ENCODE measurements around the gene TEX48. TPM values are rescaled to one million over a fixed set of nuclear protein-coding genes. Genes with fewer than 3 reads are reported as not detected.

Gene TEX48
- total and polyA plus RNA-seq, 7 experiments from 2014 or later, result 0.85 TPM; not detected in 6

DNA sequence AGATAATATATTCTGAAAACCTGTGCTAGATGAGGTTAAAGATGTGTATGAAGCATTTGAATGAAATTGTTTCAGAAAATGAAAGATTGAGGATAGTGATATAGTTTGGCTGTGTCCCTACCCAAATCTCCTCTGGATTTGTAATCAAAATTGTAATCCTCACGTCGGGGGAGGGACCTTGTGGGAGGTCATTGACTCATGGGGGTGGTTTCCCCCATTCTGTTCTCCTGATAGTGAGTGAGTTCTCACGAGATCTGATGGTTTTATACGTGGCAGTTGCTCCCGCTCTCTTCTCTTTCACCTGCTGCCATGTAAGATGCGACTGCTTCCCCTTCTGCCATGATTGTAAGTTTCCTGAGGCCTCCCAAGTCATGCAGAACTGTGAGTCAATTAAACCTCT lies 2.0 kb upstream of the TEX48 start:
- Mint-ChIP-seq H3K36me3 (peaks cover 0 to 37% (median 0%) of the 10 kb centered on the region in 5 donors), H3K9me3 (peaks cover 0 to 17% (median 0%) of the 10 kb centered on the region in 11 donors), H3K27ac (peak overlapping the region in 1 of 9 donors; percentile 11), H3K27me3 (peaks cover 0 to 4% (median 0%) of the 10 kb centered on the region in 5 donors), H3K4me3 (no peak overlapping the region), H3K4me1 (peaks cover 0 to 62% (median 7%) of the 10 kb centered on the region in 7 donors)
- Histone ChIP-seq H3K4me1 (ENCODE audit: control insufficient read depth in 2 of 2, insufficient read depth in 2 of 2, low read length in 2 of 2) (peaks cover 5 to 11% of the 10 kb centered on the region in 2 donors), H3K9me3 (ENCODE audit: control insufficient read depth in 2 of 3, low read length in 3 of 3) (no peaks in the 10 kb centered on the region), H3K27ac (ENCODE audit: low read depth, low read length) (no peak overlapping the region), H3K36me3 (ENCODE audit: control insufficient read depth in 2 of 3, insufficient read depth in 3 of 3, low read length in 3 of 3) (no peaks in the 10 kb centered on the region), H3K4me3 (ENCODE audit: low read length) (no peak overlapping the region), H3K27me3 (ENCODE audit: control insufficient read depth in 2 of 2, insufficient read depth in 2 of 2, low read length in 2 of 2) (no peaks in the 10 kb centered on the region)
- intact Hi-C loops (cut with micrococcal nuclease), result loop anchor here (5.0 kb wide), 2 partner anchors 123 to 1978 kb away; partner anchors contain the start of gene TNFSF15 (in 1 of the 2)
- ATAC-seq (no peak), DNase-seq (no peak)
- CTCF ChIA-PET, result interaction anchor here (1.3 to 5.0 kb wide), 5 partner anchors 10 to 330 kb away, joined by 3 to 40 read pairs (median 18); no protein-coding TSS in a partner anchor
- POLR2A ChIA-PET, result no interaction called here

GRCh38 chr9:114682846-114683245 lies 854 bp upstream of the TEX48 start:
- POLR2A ChIA-PET, result no interaction called here
- Histone ChIP-seq H3K36me3 (ENCODE audit: control insufficient read depth in 2 of 3, insufficient read depth in 3 of 3, low read length in 3 of 3) (no peaks in the 10 kb centered on the region), H3K27ac (ENCODE audit: low read depth, low read length) (no peak overlapping the region), H3K4me3 (ENCODE audit: low read length) (no peak overlapping the region), H3K9me3 (ENCODE audit: control insufficient read depth in 2 of 3, low read length in 3 of 3) (no peaks in the 10 kb centered on the region), H3K27me3 (ENCODE audit: control insufficient read depth in 2 of 2, insufficient read depth in 2 of 2, low read length in 2 of 2) (peaks cover 0 to 2% of the 10 kb centered on the region in 2 donors), H3K4me1 (ENCODE audit: control insufficient read depth in 2 of 2, insufficient read depth in 2 of 2, low read length in 2 of 2) (peaks cover 5 to 11% of the 10 kb centered on the region in 2 donors)
- no peak overlapping the region for H3K4me3 Mint-ChIP-seq
- peaks cover 0 to 8% (median 0%) of the 10 kb centered on the region in 11 donors for H3K9me3 Mint-ChIP-seq
- DNase-seq (no peak), ATAC-seq (no peak)
- H3K4me1 Mint-ChIP-seq, result peaks cover 0 to 59% (median 7%) of the 10 kb centered on the region in 7 donors
- CTCF ChIA-PET, result interaction anchor here (0.7 to 5.0 kb wide), 8 partner anchors 11 to 332 kb away, joined by 3 to 40 read pairs (median 6); no protein-coding TSS in a partner anchor
- no peak overlapping the region for H3K27ac Mint-ChIP-seq
- H3K27me3 Mint-ChIP-seq, result peaks cover 0 to 9% (median 5%) of the 10 kb centered on the region in 5 donors
- H3K36me3 Mint-ChIP-seq, result peaks cover 0 to 25% (median 0%) of the 10 kb centered on the region in 5 donors
- intact Hi-C loops (cut with micrococcal nuclease), result loop anchor here (1.0 to 5.0 kb wide), 10 partner anchors 8 to 1979 kb away; partner anchors contain the start of genes TNFSF15 (in 1 of the 2) and TNFSF8 (in 1 of the 2)

DNA sequence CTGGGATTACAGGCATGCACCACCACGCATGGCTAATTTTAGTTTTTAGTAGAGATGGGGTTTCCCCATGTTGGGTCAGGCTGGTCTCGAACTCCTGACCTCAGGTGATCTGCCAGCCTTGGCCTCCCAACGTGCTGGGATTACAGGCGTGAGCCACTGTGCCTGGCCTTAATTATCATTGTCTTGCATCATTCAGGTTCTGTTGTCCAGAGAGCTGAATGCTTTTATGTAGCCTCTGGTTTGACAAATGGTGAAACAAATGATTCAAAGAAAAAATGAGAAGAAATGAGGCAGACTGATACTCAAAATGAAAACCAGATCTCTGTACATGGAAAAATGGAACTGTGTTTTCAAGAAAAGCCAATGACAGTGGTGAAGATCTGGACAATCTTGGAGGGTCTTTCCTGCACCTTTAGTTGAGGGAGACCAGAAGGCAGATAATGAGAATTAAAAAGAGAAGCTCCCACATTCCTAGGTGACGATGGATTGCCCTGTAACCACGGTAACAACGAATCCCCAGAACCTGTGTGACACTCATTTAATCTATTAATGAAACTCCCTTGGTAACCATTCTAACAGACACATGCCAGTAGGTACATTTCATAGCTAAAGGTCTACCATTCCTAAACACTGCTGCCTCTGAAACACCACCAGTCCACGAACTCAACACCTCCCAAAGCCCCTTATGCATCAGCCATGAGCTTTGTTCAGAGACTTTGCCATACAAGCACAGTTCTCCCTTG lies 1.6 kb downstream of the TEX48 start:
- ATAC-seq (no peak), DNase-seq (no peak)
- no peaks in the 10 kb centered on the region for H3K36me3 ChIP-seq (ENCODE audit: control insufficient read depth in 2 of 3, insufficient read depth in 3 of 3, low read length in 3 of 3)
- Mint-ChIP-seq H3K4me3 (no peak overlapping the region), H3K9me3 (no peaks in the 10 kb centered on the region), H3K27me3 (peaks cover 0 to 24% (median 18%) of the 10 kb centered on the region in 5 donors), H3K36me3 (peaks cover 0 to 9% (median 0%) of the 10 kb centered on the region in 5 donors), H3K27ac (no peak overlapping the region), H3K4me1 (peaks cover 0 to 51% (median 5%) of the 10 kb centered on the region in 7 donors)
- no peak overlapping the region for H3K4me3 ChIP-seq (ENCODE audit: low read length)
- H3K27ac ChIP-seq (ENCODE audit: low read depth, low read length), result no peak overlapping the region
- intact Hi-C loops (cut with micrococcal nuclease), result loop anchor here (1.0 to 5.0 kb wide), 6 partner anchors 59 to 1982 kb away; partner anchors contain the start of gene TNFSF15 (in 1 of the 2)
- H3K4me1 ChIP-seq (ENCODE audit: control insufficient read depth in 2 of 2, insufficient read depth in 2 of 2, low read length in 2 of 2), result peaks cover 5 to 7% of the 10 kb centered on the region in 2 donors
- ChIA-PET CTCF (interaction anchor here (0.6 to 5.0 kb wide), 26 partner anchors 9 to 1763 kb away, joined by 3 to 40 read pairs (median 3); partner anchors contain the start of gene TNFSF8), POLR2A (interaction anchor here (0.6 to 1.5 kb wide), 3 partner anchors 58 to 334 kb away, joined by 3 to 5 read pairs (median 3); no protein-coding TSS in a partner anchor)
- H3K9me3 ChIP-seq (ENCODE audit: control insufficient read depth in 2 of 3, low read length in 3 of 3), result no peaks in the 10 kb centered on the region
- H3K27me3 ChIP-seq (ENCODE audit: control insufficient read depth in 2 of 2, insufficient read depth in 2 of 2, low read length in 2 of 2), result peaks cover 0 to 4% of the 10 kb centered on the region in 2 donors

DNA sequence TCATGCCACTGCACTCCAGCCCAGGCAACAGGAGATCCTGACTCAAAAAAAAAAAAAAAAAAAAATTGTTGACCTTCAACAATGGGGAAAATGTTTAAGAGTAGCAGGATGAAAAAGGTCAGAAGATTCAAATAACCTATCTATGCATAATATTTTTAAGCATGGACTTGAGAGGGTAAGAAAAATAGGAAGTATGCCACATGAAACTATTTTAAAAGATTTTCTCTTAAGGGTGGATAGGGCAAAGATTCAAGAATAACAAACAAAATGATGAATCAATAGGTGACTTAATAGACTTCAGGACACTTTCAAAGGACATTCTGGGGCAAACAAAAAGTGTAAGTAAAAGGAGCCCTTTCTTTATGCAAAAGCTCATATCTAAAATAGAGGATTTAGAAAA lies 3.2 kb downstream of the TEX48 start:
- ATAC-seq (no peak), DNase-seq (no peak)
- peaks cover 0 to 4% of the 10 kb centered on the region in 2 donors for H3K27me3 ChIP-seq (ENCODE audit: control insufficient read depth in 2 of 2, insufficient read depth in 2 of 2, low read length in 2 of 2)
- H3K27ac Mint-ChIP-seq, result no peak overlapping the region
- intact Hi-C loops (cut with micrococcal nuclease), result no loop called here
- no peak overlapping the region for H3K4me3 Mint-ChIP-seq
- CTCF ChIA-PET, result interaction anchor here (0.6 kb wide), 1 partner anchor 342 kb away, joined by 3 read pairs; no protein-coding TSS in a partner anchor
- no peaks in the 10 kb centered on the region for H3K9me3 ChIP-seq (ENCODE audit: control insufficient read depth in 2 of 3, low read length in 3 of 3)
- H3K27ac ChIP-seq (ENCODE audit: low read depth, low read length), result no peak overlapping the region
- H3K36me3 Mint-ChIP-seq, result peaks cover 0 to 5% (median 0%) of the 10 kb centered on the region in 5 donors
- POLR2A ChIA-PET, result no interaction called here
- H3K36me3 ChIP-seq (ENCODE audit: control insufficient read depth in 2 of 3, insufficient read depth in 3 of 3, low read length in 3 of 3), result no peaks in the 10 kb centered on the region
- peaks cover 2 to 27% (median 26%) of the 10 kb centered on the region in 5 donors for H3K27me3 Mint-ChIP-seq
- no peak overlapping the region for H3K4me3 ChIP-seq (ENCODE audit: low read length)
- peaks cover 0 to 2% (median 0%) of the 10 kb centered on the region in 11 donors for H3K9me3 Mint-ChIP-seq
- peaks cover 0 to 46% (median 5%) of the 10 kb centered on the region in 7 donors for H3K4me1 Mint-ChIP-seq
- H3K4me1 ChIP-seq (ENCODE audit: control insufficient read depth in 2 of 2, insufficient read depth in 2 of 2, low read length in 2 of 2), result peaks cover 5 to 6% of the 10 kb centered on the region in 2 donors

- no peak for DNase-seq
- no peak overlapping the region for H3K4me3 Mint-ChIP-seq
- Histone ChIP-seq H3K36me3 (ENCODE audit: control insufficient read depth in 2 of 3, insufficient read depth in 3 of 3, low read length in 3 of 3) (no peaks in the 10 kb centered on the region), H3K27ac (ENCODE audit: low read depth, low read length) (no peak overlapping the region), H3K4me1 (ENCODE audit: control insufficient read depth in 2 of 2, insufficient read depth in 2 of 2, low read length in 2 of 2) (peaks cover 5 to 6% of the 10 kb centered on the region in 2 donors), H3K27me3 (ENCODE audit: control insufficient read depth in 2 of 2, insufficient read depth in 2 of 2, low read length in 2 of 2) (peaks cover 0 to 4% of the 10 kb centered on the region in 2 donors), H3K4me3 (ENCODE audit: low read length) (no peak overlapping the region), H3K9me3 (ENCODE audit: control insufficient read depth in 2 of 3, low read length in 3 of 3) (no peaks in the 10 kb centered on the region)
- peaks cover 0 to 5% (median 0%) of the 10 kb centered on the region in 5 donors for H3K36me3 Mint-ChIP-seq
- CTCF ChIA-PET, result no interaction called here
- intact Hi-C loops (cut with micrococcal nuclease), result no loop called here
- POLR2A ChIA-PET, result no interaction called here
- peaks cover 0 to 2% (median 0%) of the 10 kb centered on the region in 11 donors for H3K9me3 Mint-ChIP-seq
- peaks cover 0 to 41% (median 5%) of the 10 kb centered on the region in 7 donors for H3K4me1 Mint-ChIP-seq
- no peak overlapping the region for H3K27ac Mint-ChIP-seq
- ATAC-seq, result no peak
- peaks cover 2 to 27% (median 26%) of the 10 kb centered on the region in 5 donors for H3K27me3 Mint-ChIP-seq
Observed at GRCh38 chr9:114678130-114678529, 3.9 kb downstream of the TEX48 start.

DNA sequence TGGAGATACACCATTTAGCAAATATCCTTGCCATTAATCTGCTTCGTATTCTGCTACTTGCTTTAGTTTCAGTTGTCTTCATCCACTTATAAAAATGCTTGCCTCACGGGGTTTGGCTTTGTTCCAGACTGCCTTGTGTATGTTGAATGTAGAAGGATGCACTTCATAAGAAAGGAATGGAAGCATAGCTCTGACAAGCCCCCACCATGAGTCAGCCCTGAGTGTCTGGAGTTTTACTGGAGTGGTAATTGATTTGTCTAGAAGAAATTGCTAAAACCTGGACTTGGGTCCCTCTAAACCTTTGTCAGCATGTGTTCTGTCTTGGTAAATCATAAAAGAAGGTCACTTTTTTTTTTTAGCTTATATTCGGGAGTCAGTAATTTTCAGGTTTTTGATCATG lies 4.6 kb downstream of the TEX48 start:
- POLR2A ChIA-PET, result no interaction called here
- no peaks in the 10 kb centered on the region for H3K9me3 ChIP-seq (ENCODE audit: control insufficient read depth in 2 of 3, low read length in 3 of 3)
- H3K36me3 Mint-ChIP-seq, result peaks cover 0 to 5% (median 1%) of the 10 kb centered on the region in 5 donors
- no peak overlapping the region for H3K27ac Mint-ChIP-seq
- peaks cover 0 to 2% (median 0%) of the 10 kb centered on the region in 11 donors for H3K9me3 Mint-ChIP-seq
- peaks cover 2 to 27% (median 26%) of the 10 kb centered on the region in 5 donors for H3K27me3 Mint-ChIP-seq
- no peaks in the 10 kb centered on the region for H3K36me3 ChIP-seq (ENCODE audit: control insufficient read depth in 2 of 3, insufficient read depth in 3 of 3, low read length in 3 of 3)
- peaks cover 5 to 6% of the 10 kb centered on the region in 2 donors for H3K4me1 ChIP-seq (ENCODE audit: control insufficient read depth in 2 of 2, insufficient read depth in 2 of 2, low read length in 2 of 2)
- ATAC-seq (no peak), DNase-seq (no peak)
- intact Hi-C loops (cut with micrococcal nuclease), result no loop called here
- peak overlapping the region in 1 of 10 donors; percentile 34 for H3K4me3 Mint-ChIP-seq
- peaks cover 0 to 37% (median 5%) of the 10 kb centered on the region in 7 donors for H3K4me1 Mint-ChIP-seq
- CTCF ChIA-PET, result interaction anchor here (0.6 kb wide), 1 partner anchor 445 kb away, joined by 3 read pairs; no protein-coding TSS in a partner anchor
- H3K27ac ChIP-seq (ENCODE audit: low read depth, low read length), result no peak overlapping the region
- no peak overlapping the region for H3K4me3 ChIP-seq (ENCODE audit: low read length)
- peaks cover 0 to 4% of the 10 kb centered on the region in 2 donors for H3K27me3 ChIP-seq (ENCODE audit: control insufficient read depth in 2 of 2, insufficient read depth in 2 of 2, low read length in 2 of 2)

Data from naive thymus-derived CD4-positive, alpha-beta T cell (primary cell).